Body of pancreas (tissue), 4 donors: Measurements from ENCODE around the gene DOC2A. TPM values are rescaled to one million over a fixed set of nuclear protein-coding genes. Genes with fewer than 3 reads are reported as not detected.

Experiments used
- ATAC-seq: fragments of 150-250 bp; one replicate; pipeline ENCODE4 v1.9.1; 2016
- DNase-seq, 4 donors: peaks; one replicate each; pipeline ENCODE4 v3.0.0-alpha.2; 2019
- H3K27ac ChIP-seq, 4 donors: fragments of 200-600 bp; sonication (generic); 1 replicate in 3 of 4; 2 replicates in 1 of 4; pipeline versions ENCODE4 v1.5.1 to v1.6.1; 2016 to 2019; ENCODE audit warnings: mild to moderate bottlenecking in 1 of 4, mixed read lengths in 1 of 4, moderate library complexity in 1 of 4
- H3K27me3 ChIP-seq, 2 donors: fragments of 200-600 bp; sonication (generic); one replicate each; pipeline ENCODE4 v1.6.0; 2016; ENCODE audit warnings: mild to moderate bottlenecking in 1 of 2
- H3K36me3 ChIP-seq, 2 donors: fragments of 200-600 bp; sonication (generic); replicated peaks in 1 of 2; 2 replicates each; pipeline ENCODE4 v1.5.1; 2016; ENCODE audit warnings: low read depth in 2 of 2; ENCODE audit not compliant: insufficient read depth in 1 of 2
- H3K4me1 ChIP-seq: fragments of 200-600 bp; sonication (generic); one replicate; pipeline ENCODE4 v1.6.0; 2016
- H3K4me3 ChIP-seq, 2 donors: fragments of 200-600 bp; sonication (generic); 1 replicate in 1 of 2; 2 replicates in 1 of 2; pipeline ENCODE4 v1.5.1; 2016 to 2019
- H3K9me3 ChIP-seq, 3 donors: fragments of 200-600 bp; sonication (generic); 1 replicate in 2 of 3; 2 replicates in 1 of 3; pipeline ENCODE4 v1.5.1; 2016
- CTCF ChIP-seq, 7 experiments: fragments of 450-650 bp in 4 of 7; fragments of 200-600 bp in 3 of 7; sonication (generic) in 3 of 7; IDR thresholded peaks; one replicate each; pipeline ENCODE4 v1.5.1; 2016 to 2019; ENCODE audit warnings: antibody characterized with exemption in 7 of 7
- POLR2A ChIP-seq, 3 donors: fragments of 450-650 bp; IDR thresholded peaks; one replicate each; pipeline ENCODE4 v1.6.1; 2016; ENCODE audit warnings: antibody characterized with exemption in 3 of 3, mild to moderate bottlenecking in 2 of 3
- whole genome bisulfite sequencing, 2 donors: methylation state at CpG; one replicate each; pipeline ENCODE4 v1.1.5; 2017; 5-methylcytosine and 5-hydroxymethylcytosine counted together
- intact Hi-C: fragments of 100-400 bp; cut with DNase I; formaldehyde crosslinking; loops from one replicate; pipeline ENCODE4 v1.15.1; 2023
- total RNA-seq, 2 donors: library from RNA; depleted of rRNA; stranded (reverse); fragments of >200 nt; gene quantifications; one replicate each; pipeline ENCODE4 v1.1.0, GENCODE V29; 2016

Gene DOC2A
- total RNA-seq, 2 donors from 2014 or later = 0.78 TPM; not detected in 1

- WGBS, 2 donors = 77 to 94% methylated on average over 1 of the region's 1 CpG
- peak overlapping the region in 1 of 4 donors; percentile 88 for H3K27ac ChIP-seq
- intact Hi-C loops = no loop called here
- no peaks in the 10 kb centered on the region for H3K9me3 ChIP-seq
- H3K4me1 ChIP-seq = peaks cover 35% of the 10 kb centered on the region
- ATAC-seq = no peak
- H3K4me3 ChIP-seq = no peak overlapping the region
- H3K27me3 ChIP-seq = no peaks in the 10 kb centered on the region
- TF ChIP-seq POLR2A (IDR thresholded peaks at IDR 0.05) (no peak), CTCF (IDR thresholded peaks at IDR 0.05) (no peak)
- H3K36me3 ChIP-seq = peaks cover 0 to 3% of the 10 kb centered on the region in 2 donors
- DNase-seq = no peak
Measured at GRCh38 chr16:29972500-29972899, 38.3 kb downstream of the DOC2A start.

- TF ChIP-seq POLR2A (IDR thresholded peaks at IDR 0.05) (no peak), CTCF (IDR thresholded peaks at IDR 0.05) (no peak)
- DNase-seq = no peak
- no peaks in the 10 kb centered on the region for H3K27me3 ChIP-seq
- peaks cover 0 to 3% of the 10 kb centered on the region in 2 donors for H3K36me3 ChIP-seq
- WGBS, 2 donors = 84 to 87% methylated on average over 8 of the region's 8 CpGs
- H3K27ac ChIP-seq = no peak overlapping the region
- peaks cover 25% of the 10 kb centered on the region for H3K4me1 ChIP-seq
- H3K9me3 ChIP-seq = no peaks in the 10 kb centered on the region
- intact Hi-C loops = no loop called here
- no peak for ATAC-seq
- no peak overlapping the region for H3K4me3 ChIP-seq
Measured at GRCh38 chr16:29971304-29971703, 39.5 kb downstream of the DOC2A start.

- 78 to 90% methylated on average over 4 of the region's 4 CpGs for WGBS, 2 donors
- ATAC-seq (no peak), DNase-seq (no peak)
- H3K9me3 ChIP-seq = no peaks in the 10 kb centered on the region
- no peak overlapping the region for H3K4me3 ChIP-seq
- no peaks in the 10 kb centered on the region for H3K27me3 ChIP-seq
- intact Hi-C loops = no loop called here
- H3K36me3 ChIP-seq = peaks cover 0 to 3% of the 10 kb centered on the region in 2 donors
- TF ChIP-seq CTCF (IDR thresholded peaks at IDR 0.05) (no peak), POLR2A (IDR thresholded peaks at IDR 0.05) (no peak)
- peaks cover 4% of the 10 kb centered on the region for H3K4me1 ChIP-seq
- no peak overlapping the region for H3K27ac ChIP-seq
Measured at GRCh38 chr16:29968205-29968604, 42.6 kb downstream of the DOC2A start.

- peaks cover 16% of the 10 kb centered on the region for H3K4me1 ChIP-seq
- intact Hi-C loops = no loop called here
- H3K9me3 ChIP-seq = no peaks in the 10 kb centered on the region
- no peaks in the 10 kb centered on the region for H3K27me3 ChIP-seq
- H3K27ac ChIP-seq = peak overlapping the region in 3 of 4 donors; percentile 72 to 92 (median 87)
- ATAC-seq (no peak), DNase-seq (no peak)
- no peak overlapping the region for H3K4me3 ChIP-seq
- TF ChIP-seq POLR2A (IDR thresholded peaks at IDR 0.05) = no peak
- no peak for TF ChIP-seq CTCF (IDR thresholded peaks at IDR 0.05)
- WGBS, 2 donors = 75 to 79% methylated on average over 14 of the region's 14 CpGs
- no peaks in the 10 kb centered on the region for H3K36me3 ChIP-seq
Measured at GRCh38 chr16:29963021-29963743, 47.6 kb downstream of the DOC2A start.
